GM23338 (cell line): ENCODE data around the gene PSMD5. TPM values are rescaled to one million over a fixed set of nuclear protein-coding genes. Genes with fewer than 3 reads are reported as not detected.
A peak's percentile ranks its signal among the peaks of the same experiment; 100 is the strongest.

Experiments
- ATAC-seq: fragments of 200-7000 bp; cut with Tn5 transposase; 3 replicates; pipeline ENCODE4 v1.9.1; 2020
- DNase-seq: peaks from one replicate; pipeline ENCODE4 v3.0.0-alpha.2; 2015; ENCODE audit warnings: low spot score
- H2AFZ ChIP-seq: fragments of 200-600 bp; sonication (generic); 2 replicates; pipeline ENCODE4 v1.8.0; 2016; ENCODE audit warnings: antibody characterized with exemption, mild to moderate bottlenecking, moderate library complexity
- H3F3A ChIP-seq: fragments of 200-600 bp; sonication (generic); replicated peaks from 2 replicates; pipeline ENCODE4 v1.8.0; 2017; ENCODE audit warnings: antibody characterized with exemption, mixed run types, low read depth
- H3K27ac ChIP-seq: fragments of 200-600 bp; sonication (generic); 2 replicates; pipeline ENCODE4 v1.6.1; 2016; ENCODE audit warnings: low read depth
- H3K27me3 ChIP-seq: fragments of 200-600 bp; sonication (generic); 2 replicates; pipeline ENCODE4 v1.8.0; 2016; ENCODE audit warnings: mild to moderate bottlenecking, mixed run types, moderate library complexity; ENCODE audit not compliant: insufficient read depth
- H3K36me3 ChIP-seq: fragments of 200-600 bp; sonication (generic); 2 replicates; pipeline ENCODE4 v1.8.0; 2016; ENCODE audit warnings: mild to moderate bottlenecking; ENCODE audit not compliant: insufficient read depth
- H3K4me1 ChIP-seq: fragments of 200-600 bp; sonication (generic); 2 replicates; pipeline ENCODE4 v1.8.0; 2016; ENCODE audit warnings: mild to moderate bottlenecking, moderate library complexity; ENCODE audit not compliant: insufficient read depth
- H3K4me2 ChIP-seq: fragments of 200-600 bp; sonication (generic); 2 replicates; pipeline ENCODE4 v1.7.1; 2017; ENCODE audit warnings: mixed run types
- H3K4me3 ChIP-seq: fragments of 200-600 bp; sonication (generic); 2 replicates; pipeline ENCODE4 v1.6.1; 2016; ENCODE audit warnings: mixed run types
- H3K79me2 ChIP-seq: fragments of 200-600 bp; sonication (generic); replicated peaks from 2 replicates; pipeline ENCODE4 v1.8.0; 2017; ENCODE audit warnings: mild to moderate bottlenecking; ENCODE audit not compliant: insufficient read depth
- H3K9me2 ChIP-seq: fragments of 200-600 bp; sonication (generic); 2 replicates; pipeline ENCODE4 v1.8.0; 2017; ENCODE audit not compliant: insufficient read depth
- H4K20me1 ChIP-seq: fragments of 200-600 bp; sonication (generic); replicated peaks from 2 replicates; pipeline ENCODE4 v1.8.0; 2017; ENCODE audit warnings: mild to moderate bottlenecking; ENCODE audit not compliant: insufficient read depth
- H3K27ac Mint-ChIP-seq: 2 replicates; pipeline ENCODE4 v1.8.0; 2020; ENCODE audit warnings: inconsistent platforms, mild to moderate bottlenecking, moderate library complexity, mixed read lengths
- H3K27me3 Mint-ChIP-seq: 3 replicates; pipeline ENCODE4 v1.8.0; 2022; ENCODE audit warnings: low read depth, mild to moderate bottlenecking, moderate library complexity, mixed read lengths, inconsistent platforms; ENCODE audit not compliant: insufficient read depth, poor library complexity
- H3K36me3 Mint-ChIP-seq: 3 replicates; pipeline ENCODE4 v1.8.0; 2021; ENCODE audit warnings: low read depth, mild to moderate bottlenecking, inconsistent platforms, moderate library complexity, mixed read lengths
- H3K4me1 Mint-ChIP-seq: 3 replicates; pipeline ENCODE4 v1.8.0; 2020; ENCODE audit warnings: mild to moderate bottlenecking, inconsistent platforms, mixed read lengths
- H3K4me3 Mint-ChIP-seq: 3 replicates; pipeline ENCODE4 v1.8.0; 2021; ENCODE audit warnings: moderate library complexity, mild to moderate bottlenecking, inconsistent platforms, mixed read lengths
- H3K9me3 Mint-ChIP-seq: 3 replicates; pipeline ENCODE4 v1.8.0; 2020; ENCODE audit warnings: moderate library complexity, mild to moderate bottlenecking, inconsistent platforms, mixed read lengths
- CREB1 ChIP-seq: fragments of 250-450 bp; sonication (Bioruptor Pico); IDR thresholded peaks from 2 replicates; pipeline ENCODE4 v1.5.0; 2020; ENCODE audit warnings: low read depth, mild to moderate bottlenecking, moderate library complexity
- EZH2 ChIP-seq: fragments of 200-600 bp; sonication (generic); IDR thresholded peaks from one replicate; pipeline ENCODE4 v1.8.0; 2017; ENCODE audit warnings: antibody characterized with exemption, mild to moderate bottlenecking, low read depth; ENCODE audit not compliant: unreplicated experiment
- EZH2phosphoT487 ChIP-seq: fragments of 200-600 bp; sonication (generic); IDR thresholded peaks from one replicate; pipeline ENCODE4 v1.8.1; 2018; ENCODE audit warnings: antibody characterized with exemption; ENCODE audit not compliant: unreplicated experiment
- JUNB ChIP-seq: IDR thresholded peaks from one replicate; pipeline ENCODE4 v1.6.1; 2016; ENCODE audit warnings: antibody characterized with exemption; ENCODE audit not compliant: unreplicated experiment
- NANOG ChIP-seq: IDR thresholded peaks from 2 replicates; pipeline ENCODE4 v1.6.1; 2016; ENCODE audit warnings: antibody characterized with exemption, borderline replicate concordance
- POLR2AphosphoS5 ChIP-seq: IDR thresholded peaks from 2 replicates; pipeline ENCODE4 v1.6.1; 2016; ENCODE audit warnings: antibody characterized with exemption, low read depth
- REST ChIP-seq: IDR thresholded peaks from one replicate; pipeline ENCODE4 v1.6.1; 2018; ENCODE audit warnings: antibody characterized with exemption; ENCODE audit not compliant: unreplicated experiment
- STAT1 ChIP-seq: IDR thresholded peaks from one replicate; pipeline ENCODE4 v1.6.1; 2016; ENCODE audit warnings: antibody characterized with exemption; ENCODE audit not compliant: unreplicated experiment
- ZNF114 ChIP-seq: fragments of 250-450 bp; sonication (Bioruptor Pico); IDR thresholded peaks from 2 replicates; pipeline ENCODE4 v1.5.0; 2020; ENCODE audit warnings: mild to moderate bottlenecking, moderate library complexity
- ZNF331 ChIP-seq: fragments of 250-450 bp; sonication (Bioruptor Pico); IDR thresholded peaks from 2 replicates; pipeline ENCODE4 v1.5.0; 2020; ENCODE audit warnings: low read depth, mild to moderate bottlenecking, moderate library complexity
- polyA plus RNA-seq: library from polyadenylated mRNA; unstranded; fragments of >200 nt; fragmentation: Nextera tagmentation; extraction: Ambion mirVana; gene quantifications from 2 replicates; pipeline ENCODE4 v1.2.1, GENCODE V29; 2016
- total RNA-seq: library from RNA; depleted of rRNA; stranded (reverse); fragments of >200 nt; shearing (Covaris generic); gene quantifications from 2 replicates; pipeline ENCODE4 v1.2.3, GENCODE V29; 2014
- TF ChIP-seq, protein P1 (sequence below): IDR thresholded peaks from 2 replicates; pipeline ENCODE4 v1.6.1; 2016; ENCODE audit warnings: antibody characterized with exemption
- TF ChIP-seq, protein P2 (sequence below), 2 experiments: fragments of 200-600 bp in 1 of 2; sonication (generic) in 1 of 2; conservative IDR thresholded peaks; 2 replicates each; pipeline versions ENCODE4 v1.5.1 to v1.6.1; 2016 to 2017; ENCODE audit warnings: antibody characterized with exemption in 2 of 2, low read depth in 2 of 2, mild to moderate bottlenecking in 2 of 2, moderate library complexity in 1 of 2
- TF ChIP-seq, protein P3 (sequence below): fragments of 250-450 bp; sonication (Bioruptor Pico); IDR thresholded peaks from 2 replicates; pipeline ENCODE4 v1.5.0; 2020; ENCODE audit warnings: mild to moderate bottlenecking, moderate library complexity

Gene PSMD5
- total and polyA plus RNA-seq, 2 experiments from 2014 or later, result 23.9 to 40.5 TPM

DNA sequence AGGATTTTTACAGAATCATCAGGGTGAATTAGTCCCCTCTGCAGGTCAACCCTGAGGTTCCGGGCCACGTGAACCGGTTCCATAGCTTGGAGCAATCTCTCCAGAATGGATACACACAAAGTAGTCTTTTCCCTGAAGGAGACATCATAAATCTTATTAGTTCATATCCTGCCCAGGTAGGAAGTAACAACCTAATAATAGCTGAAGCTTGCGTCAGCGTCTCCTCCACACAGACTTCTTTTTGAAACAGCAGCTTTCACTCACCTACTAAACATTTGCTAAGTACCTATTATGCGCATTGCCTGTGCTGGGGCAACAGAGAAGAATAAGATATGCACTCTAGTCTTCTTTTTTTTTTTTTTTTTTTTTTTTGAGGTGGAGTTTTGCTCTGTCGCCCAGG, 9.4 kb downstream of the PSMD5 start:
- Histone ChIP-seq H3K36me3 (peaks cover 41% of the 10 kb centered on the region), H3K27ac (peak overlapping the region; percentile 57; the same call in 1 of the 2 replicates), H3K9me2 (no peaks in the 10 kb centered on the region), H4K20me1 (peaks cover 18% of the 10 kb centered on the region; the same call in 1 of the 2 replicates), H3K4me2 (no peak overlapping the region), H3K4me3 (no peak overlapping the region), H2AFZ (no peak overlapping the region), H3K4me1 (peaks cover 6% of the 10 kb centered on the region; the same call in 1 of the 2 replicates), H3K27me3 (no peaks in the 10 kb centered on the region), H3F3A (no peaks in the 10 kb centered on the region; the same call in 1 of the 2 replicates), H3K79me2 (peaks cover 35% of the 10 kb centered on the region)
- DNase-seq, result no peak
- peaks cover 49% of the 10 kb centered on the region for H3K36me3 Mint-ChIP-seq
- H3K27ac Mint-ChIP-seq, result peak overlapping the region; percentile 54; the same call in 1 of the 2 replicates
- H3K4me1 Mint-ChIP-seq, result peaks cover 9% of the 10 kb centered on the region; the same call in 2 of the 3 replicates
- ATAC-seq, result no peak
- TF ChIP-seq JUNB (no peak), STAT1 (no peak), EZH2 (no peak), ZNF331 (CRISPR knock-in tag) (no peak), POLR2AphosphoS5 (no peak), ZNF114 (CRISPR knock-in tag) (no peak), NANOG (no peak), CREB1 (CRISPR knock-in tag) (no peak), EZH2phosphoT487 (no peak), REST (no peak)
- TF ChIP-seq, protein P1, sequence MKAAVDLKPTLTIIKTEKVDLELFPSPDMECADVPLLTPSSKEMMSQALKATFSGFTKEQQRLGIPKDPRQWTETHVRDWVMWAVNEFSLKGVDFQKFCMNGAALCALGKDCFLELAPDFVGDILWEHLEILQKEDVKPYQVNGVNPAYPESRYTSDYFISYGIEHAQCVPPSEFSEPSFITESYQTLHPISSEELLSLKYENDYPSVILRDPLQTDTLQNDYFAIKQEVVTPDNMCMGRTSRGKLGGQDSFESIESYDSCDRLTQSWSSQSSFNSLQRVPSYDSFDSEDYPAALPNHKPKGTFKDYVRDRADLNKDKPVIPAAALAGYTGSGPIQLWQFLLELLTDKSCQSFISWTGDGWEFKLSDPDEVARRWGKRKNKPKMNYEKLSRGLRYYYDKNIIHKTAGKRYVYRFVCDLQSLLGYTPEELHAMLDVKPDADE, result no peak
- TF ChIP-seq, protein P2, sequence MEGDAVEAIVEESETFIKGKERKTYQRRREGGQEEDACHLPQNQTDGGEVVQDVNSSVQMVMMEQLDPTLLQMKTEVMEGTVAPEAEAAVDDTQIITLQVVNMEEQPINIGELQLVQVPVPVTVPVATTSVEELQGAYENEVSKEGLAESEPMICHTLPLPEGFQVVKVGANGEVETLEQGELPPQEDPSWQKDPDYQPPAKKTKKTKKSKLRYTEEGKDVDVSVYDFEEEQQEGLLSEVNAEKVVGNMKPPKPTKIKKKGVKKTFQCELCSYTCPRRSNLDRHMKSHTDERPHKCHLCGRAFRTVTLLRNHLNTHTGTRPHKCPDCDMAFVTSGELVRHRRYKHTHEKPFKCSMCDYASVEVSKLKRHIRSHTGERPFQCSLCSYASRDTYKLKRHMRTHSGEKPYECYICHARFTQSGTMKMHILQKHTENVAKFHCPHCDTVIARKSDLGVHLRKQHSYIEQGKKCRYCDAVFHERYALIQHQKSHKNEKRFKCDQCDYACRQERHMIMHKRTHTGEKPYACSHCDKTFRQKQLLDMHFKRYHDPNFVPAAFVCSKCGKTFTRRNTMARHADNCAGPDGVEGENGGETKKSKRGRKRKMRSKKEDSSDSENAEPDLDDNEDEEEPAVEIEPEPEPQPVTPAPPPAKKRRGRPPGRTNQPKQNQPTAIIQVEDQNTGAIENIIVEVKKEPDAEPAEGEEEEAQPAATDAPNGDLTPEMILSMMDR (conservative IDR thresholded peaks at IDR 0.05; ENCODE audit: low read depth in 2 of 2), result no peak
- TF ChIP-seq, protein P3, sequence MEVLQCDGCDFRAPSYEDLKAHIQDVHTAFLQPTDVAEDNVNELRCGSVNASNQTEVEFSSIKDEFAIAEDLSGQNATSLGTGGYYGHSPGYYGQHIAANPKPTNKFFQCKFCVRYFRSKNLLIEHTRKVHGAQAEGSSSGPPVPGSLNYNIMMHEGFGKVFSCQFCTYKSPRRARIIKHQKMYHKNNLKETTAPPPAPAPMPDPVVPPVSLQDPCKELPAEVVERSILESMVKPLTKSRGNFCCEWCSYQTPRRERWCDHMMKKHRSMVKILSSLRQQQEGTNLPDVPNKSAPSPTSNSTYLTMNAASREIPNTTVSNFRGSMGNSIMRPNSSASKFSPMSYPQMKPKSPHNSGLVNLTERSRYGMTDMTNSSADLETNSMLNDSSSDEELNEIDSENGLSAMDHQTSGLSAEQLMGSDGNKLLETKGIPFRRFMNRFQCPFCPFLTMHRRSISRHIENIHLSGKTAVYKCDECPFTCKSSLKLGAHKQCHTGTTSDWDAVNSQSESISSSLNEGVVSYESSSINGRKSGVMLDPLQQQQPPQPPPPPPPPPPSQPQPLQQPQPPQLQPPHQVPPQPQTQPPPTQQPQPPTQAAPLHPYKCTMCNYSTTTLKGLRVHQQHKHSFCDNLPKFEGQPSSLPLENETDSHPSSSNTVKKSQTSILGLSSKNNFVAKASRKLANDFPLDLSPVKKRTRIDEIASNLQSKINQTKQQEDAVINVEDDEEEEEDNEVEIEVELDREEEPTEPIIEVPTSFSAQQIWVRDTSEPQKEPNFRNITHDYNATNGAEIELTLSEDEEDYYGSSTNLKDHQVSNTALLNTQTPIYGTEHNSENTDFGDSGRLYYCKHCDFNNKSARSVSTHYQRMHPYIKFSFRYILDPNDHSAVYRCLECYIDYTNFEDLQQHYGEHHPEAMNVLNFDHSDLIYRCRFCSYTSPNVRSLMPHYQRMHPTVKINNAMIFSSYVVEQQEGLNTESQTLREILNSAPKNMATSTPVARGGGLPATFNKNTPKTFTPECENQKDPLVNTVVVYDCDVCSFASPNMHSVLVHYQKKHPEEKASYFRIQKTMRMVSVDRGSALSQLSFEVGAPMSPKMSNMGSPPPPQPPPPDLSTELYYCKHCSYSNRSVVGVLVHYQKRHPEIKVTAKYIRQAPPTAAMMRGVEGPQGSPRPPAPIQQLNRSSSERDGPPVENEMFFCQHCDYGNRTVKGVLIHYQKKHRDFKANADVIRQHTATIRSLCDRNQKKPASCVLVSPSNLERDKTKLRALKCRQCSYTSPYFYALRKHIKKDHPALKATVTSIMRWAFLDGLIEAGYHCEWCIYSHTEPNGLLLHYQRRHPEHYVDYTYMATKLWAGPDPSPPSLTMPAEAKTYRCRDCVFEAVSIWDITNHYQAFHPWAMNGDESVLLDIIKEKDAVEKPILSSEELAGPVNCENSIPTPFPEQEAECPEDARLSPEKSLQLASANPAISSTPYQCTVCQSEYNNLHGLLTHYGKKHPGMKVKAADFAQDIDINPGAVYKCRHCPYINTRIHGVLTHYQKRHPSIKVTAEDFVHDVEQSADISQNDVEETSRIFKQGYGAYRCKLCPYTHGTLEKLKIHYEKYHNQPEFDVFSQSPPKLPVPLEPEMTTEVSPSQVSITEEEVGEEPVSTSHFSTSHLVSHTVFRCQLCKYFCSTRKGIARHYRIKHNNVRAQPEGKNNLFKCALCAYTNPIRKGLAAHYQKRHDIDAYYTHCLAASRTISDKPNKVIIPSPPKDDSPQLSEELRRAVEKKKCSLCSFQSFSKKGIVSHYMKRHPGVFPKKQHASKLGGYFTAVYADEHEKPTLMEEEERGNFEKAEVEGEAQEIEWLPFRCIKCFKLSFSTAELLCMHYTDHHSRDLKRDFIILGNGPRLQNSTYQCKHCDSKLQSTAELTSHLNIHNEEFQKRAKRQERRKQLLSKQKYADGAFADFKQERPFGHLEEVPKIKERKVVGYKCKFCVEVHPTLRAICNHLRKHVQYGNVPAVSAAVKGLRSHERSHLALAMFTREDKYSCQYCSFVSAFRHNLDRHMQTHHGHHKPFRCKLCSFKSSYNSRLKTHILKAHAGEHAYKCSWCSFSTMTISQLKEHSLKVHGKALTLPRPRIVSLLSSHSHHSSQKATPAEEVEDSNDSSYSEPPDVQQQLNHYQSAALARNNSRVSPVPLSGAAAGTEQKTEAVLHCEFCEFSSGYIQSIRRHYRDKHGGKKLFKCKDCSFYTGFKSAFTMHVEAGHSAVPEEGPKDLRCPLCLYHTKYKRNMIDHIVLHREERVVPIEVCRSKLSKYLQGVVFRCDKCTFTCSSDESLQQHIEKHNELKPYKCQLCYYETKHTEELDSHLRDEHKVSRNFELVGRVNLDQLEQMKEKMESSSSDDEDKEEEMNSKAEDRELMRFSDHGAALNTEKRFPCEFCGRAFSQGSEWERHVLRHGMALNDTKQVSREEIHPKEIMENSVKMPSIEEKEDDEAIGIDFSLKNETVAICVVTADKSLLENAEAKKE (CRISPR knock-in tag), result no peak
- peaks cover 2% of the 10 kb centered on the region for H3K27me3 Mint-ChIP-seq
- no peak overlapping the region for H3K4me3 Mint-ChIP-seq
- no peaks in the 10 kb centered on the region for H3K9me3 Mint-ChIP-seq
